HFFc6 (cell line): Measurements from ENCODE around the gene SLC35E1. TPM values are rescaled to one million over a fixed set of nuclear protein-coding genes. Genes with fewer than 3 reads are reported as not detected.

Source experiments
- DNase-seq: peaks from one replicate; pipeline ENCODE4 v3.0.0-alpha.2; 2018
- H3K27ac Mint-ChIP-seq: 2 replicates; pipeline ENCODE4 v1.8.0; 2020; ENCODE audit warnings: mild to moderate bottlenecking, mixed read lengths
- H3K27me3 Mint-ChIP-seq: 2 replicates; pipeline ENCODE4 v1.8.0; 2021; ENCODE audit warnings: mild to moderate bottlenecking, moderate library complexity, mixed read lengths; ENCODE audit not compliant: insufficient read depth
- H3K36me3 Mint-ChIP-seq: 2 replicates; pipeline ENCODE4 v1.8.0; 2021; ENCODE audit warnings: low read depth, mixed read lengths
- H3K4me1 Mint-ChIP-seq: 2 replicates; pipeline ENCODE4 v1.8.0; 2020; ENCODE audit warnings: low read depth, mixed read lengths
- H3K4me3 Mint-ChIP-seq: 2 replicates; pipeline ENCODE4 v1.8.0; 2020; ENCODE audit warnings: mild to moderate bottlenecking, moderate library complexity, mixed read lengths
- H3K9me3 Mint-ChIP-seq: 2 replicates; pipeline ENCODE4 v1.8.0; 2020; ENCODE audit warnings: mild to moderate bottlenecking, mixed read lengths
- total RNA-seq, 6 experiments: library from RNA; stranded (reverse); fragmentation: NEBNext Ultra II Directional; extraction: Animal tissue kit (Norgen Biotek cat#: 25700); gene quantifications; 2 replicates in 1 of 6; 3 replicates in 5 of 6; pipeline ENCODE4 v1.2.3, GENCODE V29; 2021
- TF ChIP-seq, protein P1 (sequence below): fragments of 200-600 bp; sonication (generic); IDR thresholded peaks from 2 replicates; pipeline ENCODE4 v1.5.0; 2021; ENCODE audit warnings: antibody characterized with exemption, mild to moderate bottlenecking

Gene SLC35E1
- total RNA-seq, 6 experiments from 2014 or later: 44.2 to 67.1 (median 55.4) TPM

DNA sequence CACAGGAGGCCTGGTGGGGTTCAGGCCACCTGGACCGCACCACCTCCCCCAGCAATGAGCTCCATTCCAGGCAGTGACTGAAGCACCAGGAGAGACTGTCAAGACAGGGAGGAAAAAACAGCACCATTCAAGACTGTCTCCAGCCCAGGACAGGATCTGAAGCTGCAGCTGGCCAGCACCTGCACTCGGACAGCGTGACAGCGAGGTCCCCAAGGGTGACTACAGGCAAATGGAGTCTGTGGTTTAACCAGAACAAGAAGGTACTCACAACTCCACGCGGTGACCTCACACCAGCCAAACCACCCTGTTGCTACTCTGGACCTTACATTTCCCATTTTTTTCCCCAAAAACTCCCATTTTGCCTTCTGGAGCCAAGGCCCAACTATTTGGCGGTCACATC lies 46.0 kb upstream of the SLC35E1 start:
- Mint-ChIP-seq H3K4me3 (no peak overlapping the region), H3K36me3 (no peaks in the 10 kb centered on the region; the same call in 1 of the 2 replicates), H3K4me1 (peaks cover 48% of the 10 kb centered on the region), H3K27me3 (no peaks in the 10 kb centered on the region), H3K9me3 (no peaks in the 10 kb centered on the region), H3K27ac (no peak overlapping the region)
- no peak for DNase-seq
- TF ChIP-seq, protein P1, sequence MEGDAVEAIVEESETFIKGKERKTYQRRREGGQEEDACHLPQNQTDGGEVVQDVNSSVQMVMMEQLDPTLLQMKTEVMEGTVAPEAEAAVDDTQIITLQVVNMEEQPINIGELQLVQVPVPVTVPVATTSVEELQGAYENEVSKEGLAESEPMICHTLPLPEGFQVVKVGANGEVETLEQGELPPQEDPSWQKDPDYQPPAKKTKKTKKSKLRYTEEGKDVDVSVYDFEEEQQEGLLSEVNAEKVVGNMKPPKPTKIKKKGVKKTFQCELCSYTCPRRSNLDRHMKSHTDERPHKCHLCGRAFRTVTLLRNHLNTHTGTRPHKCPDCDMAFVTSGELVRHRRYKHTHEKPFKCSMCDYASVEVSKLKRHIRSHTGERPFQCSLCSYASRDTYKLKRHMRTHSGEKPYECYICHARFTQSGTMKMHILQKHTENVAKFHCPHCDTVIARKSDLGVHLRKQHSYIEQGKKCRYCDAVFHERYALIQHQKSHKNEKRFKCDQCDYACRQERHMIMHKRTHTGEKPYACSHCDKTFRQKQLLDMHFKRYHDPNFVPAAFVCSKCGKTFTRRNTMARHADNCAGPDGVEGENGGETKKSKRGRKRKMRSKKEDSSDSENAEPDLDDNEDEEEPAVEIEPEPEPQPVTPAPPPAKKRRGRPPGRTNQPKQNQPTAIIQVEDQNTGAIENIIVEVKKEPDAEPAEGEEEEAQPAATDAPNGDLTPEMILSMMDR: no peak

DNA sequence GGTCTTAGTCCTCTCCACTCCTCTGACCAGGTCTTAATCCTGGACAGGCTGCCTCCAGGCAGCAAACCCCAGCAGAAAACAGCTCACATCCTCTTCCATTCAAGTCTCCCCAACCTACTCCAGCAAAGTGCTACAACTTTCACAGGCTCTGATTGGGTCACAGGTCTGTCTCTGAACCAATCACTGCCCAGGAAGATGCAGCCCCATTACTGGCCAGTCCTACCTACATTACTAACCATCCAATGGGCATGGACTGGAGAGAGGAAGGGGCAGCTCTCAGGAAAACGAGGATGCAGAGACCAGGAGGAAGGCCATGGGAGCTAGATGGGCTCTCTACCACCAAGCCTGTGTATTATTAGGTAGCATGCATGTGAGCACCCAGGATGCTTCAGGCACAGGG lies 43.6 kb upstream of the SLC35E1 start:
- no peak for DNase-seq
- Mint-ChIP-seq H3K9me3 (no peaks in the 10 kb centered on the region), H3K27ac (no peak overlapping the region), H3K4me1 (peaks cover 67% of the 10 kb centered on the region), H3K4me3 (no peak overlapping the region), H3K27me3 (no peaks in the 10 kb centered on the region), H3K36me3 (no peaks in the 10 kb centered on the region)
- TF ChIP-seq, protein P1: no peak

DNA sequence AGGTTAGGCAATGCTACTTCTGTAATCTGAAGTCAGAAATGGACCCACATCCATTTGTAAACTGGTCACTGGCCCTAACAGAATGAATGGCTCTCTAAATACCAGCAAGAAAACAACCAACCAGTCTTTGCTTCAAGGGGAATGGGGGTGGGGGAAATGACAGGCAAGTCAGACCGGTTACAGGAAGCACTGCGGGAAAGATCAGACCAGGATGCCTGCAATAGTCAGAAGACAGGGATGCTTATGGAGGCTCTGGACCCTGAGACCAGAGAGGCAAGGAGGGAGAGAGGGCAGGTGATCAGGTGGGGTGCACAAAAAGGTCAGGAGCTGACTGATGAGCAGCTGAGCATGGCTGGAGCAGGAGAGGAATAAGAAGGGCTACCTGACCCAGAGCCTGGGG lies 42.7 kb upstream of the SLC35E1 start:
- no peaks in the 10 kb centered on the region for H3K36me3 Mint-ChIP-seq
- H3K4me3 Mint-ChIP-seq: no peak overlapping the region
- no peak overlapping the region for H3K27ac Mint-ChIP-seq
- H3K9me3 Mint-ChIP-seq: no peaks in the 10 kb centered on the region
- no peak for DNase-seq
- peaks cover 62% of the 10 kb centered on the region for H3K4me1 Mint-ChIP-seq
- TF ChIP-seq, protein P1: no peak
- H3K27me3 Mint-ChIP-seq: no peaks in the 10 kb centered on the region; the same call in 1 of the 2 replicates

DNA sequence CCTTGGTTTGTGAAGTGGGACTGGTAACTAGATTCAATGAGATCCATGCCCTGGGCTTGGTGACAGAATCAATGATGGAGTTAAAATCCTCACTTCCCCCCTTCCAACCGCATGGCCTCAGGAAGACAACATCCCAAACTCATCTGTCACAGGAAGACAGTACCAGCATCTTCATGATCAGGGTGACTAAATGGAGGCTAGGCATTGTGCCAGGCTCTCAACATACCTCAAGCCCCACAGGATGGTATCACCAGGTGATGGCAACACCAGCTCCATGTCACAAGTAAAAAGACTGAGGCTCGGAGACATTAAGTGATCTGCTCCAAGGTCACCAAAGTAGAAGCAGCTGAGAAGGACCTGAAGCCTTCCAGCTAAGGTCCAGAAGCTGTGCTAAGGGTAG lies 41.6 kb upstream of the SLC35E1 start:
- Mint-ChIP-seq H3K4me3 (no peak overlapping the region), H3K36me3 (no peaks in the 10 kb centered on the region), H3K27ac (no peak overlapping the region), H3K27me3 (no peaks in the 10 kb centered on the region; the same call in 1 of the 2 replicates), H3K4me1 (peaks cover 53% of the 10 kb centered on the region), H3K9me3 (no peaks in the 10 kb centered on the region)
- TF ChIP-seq, protein P1: no peak
- no peak for DNase-seq

DNA sequence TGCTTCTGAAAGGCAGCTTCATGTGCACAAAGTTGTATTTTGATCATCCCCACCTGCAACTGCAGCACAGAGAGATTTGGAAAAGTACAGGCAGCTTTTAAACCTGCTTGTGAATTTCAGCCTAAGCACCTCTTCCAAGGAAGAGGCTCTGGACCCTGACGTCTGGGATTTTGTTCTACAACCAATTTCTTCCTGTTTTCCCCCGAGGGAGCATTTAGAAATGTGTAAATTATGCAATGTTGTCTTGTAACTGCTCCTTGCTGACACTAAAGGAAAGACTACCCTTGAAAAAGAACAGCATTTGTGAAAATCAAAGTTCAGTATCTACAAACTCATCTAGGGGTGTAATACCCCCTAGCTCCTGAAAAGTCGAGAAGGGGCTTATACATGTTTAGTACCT lies 40.4 kb upstream of the SLC35E1 start:
- DNase-seq: no peak
- Mint-ChIP-seq H3K27me3 (no peaks in the 10 kb centered on the region; the same call in 1 of the 2 replicates), H3K4me3 (no peak overlapping the region), H3K4me1 (peaks cover 65% of the 10 kb centered on the region), H3K9me3 (no peaks in the 10 kb centered on the region), H3K27ac (no peak overlapping the region), H3K36me3 (no peaks in the 10 kb centered on the region)
- TF ChIP-seq, protein P1: no peak

DNA sequence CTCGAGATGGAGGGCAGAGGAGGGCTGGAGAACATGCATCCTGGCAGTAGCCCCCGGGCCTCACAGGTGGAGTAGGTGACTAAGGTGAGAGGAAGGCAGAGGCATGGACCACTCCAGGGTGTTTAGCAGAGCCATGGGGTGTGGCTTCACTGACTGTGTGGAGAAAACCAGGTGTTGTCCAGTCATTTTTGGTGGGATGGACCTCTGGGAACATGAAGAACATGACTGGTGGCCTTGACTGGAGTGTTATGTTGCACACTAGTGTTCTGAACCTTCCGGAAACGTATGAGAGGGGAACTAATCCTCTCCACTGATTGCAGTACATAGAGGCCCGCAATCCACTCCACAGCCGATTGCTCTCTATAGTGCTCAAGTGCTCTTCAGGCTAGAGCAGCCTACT lies 38.9 kb upstream of the SLC35E1 start:
- DNase-seq: no peak
- H3K36me3 Mint-ChIP-seq: no peaks in the 10 kb centered on the region
- H3K27ac Mint-ChIP-seq: no peak overlapping the region
- H3K9me3 Mint-ChIP-seq: no peaks in the 10 kb centered on the region
- TF ChIP-seq, protein P1: no peak
- H3K27me3 Mint-ChIP-seq: no peaks in the 10 kb centered on the region; the same call in 1 of the 2 replicates
- H3K4me1 Mint-ChIP-seq: peaks cover 55% of the 10 kb centered on the region
- no peak overlapping the region for H3K4me3 Mint-ChIP-seq
